Measurements from ENCODE around the gene RUNX2. TPM values are rescaled to one million over a fixed set of nuclear protein-coding genes. Genes with fewer than 3 reads are reported as not detected.

The RUNX2 gene
- total RNA-seq, 6 experiments from 2014 or later: 7.4 to 12.7 (median 10.8) TPM

- TF ChIP-seq, protein P1, sequence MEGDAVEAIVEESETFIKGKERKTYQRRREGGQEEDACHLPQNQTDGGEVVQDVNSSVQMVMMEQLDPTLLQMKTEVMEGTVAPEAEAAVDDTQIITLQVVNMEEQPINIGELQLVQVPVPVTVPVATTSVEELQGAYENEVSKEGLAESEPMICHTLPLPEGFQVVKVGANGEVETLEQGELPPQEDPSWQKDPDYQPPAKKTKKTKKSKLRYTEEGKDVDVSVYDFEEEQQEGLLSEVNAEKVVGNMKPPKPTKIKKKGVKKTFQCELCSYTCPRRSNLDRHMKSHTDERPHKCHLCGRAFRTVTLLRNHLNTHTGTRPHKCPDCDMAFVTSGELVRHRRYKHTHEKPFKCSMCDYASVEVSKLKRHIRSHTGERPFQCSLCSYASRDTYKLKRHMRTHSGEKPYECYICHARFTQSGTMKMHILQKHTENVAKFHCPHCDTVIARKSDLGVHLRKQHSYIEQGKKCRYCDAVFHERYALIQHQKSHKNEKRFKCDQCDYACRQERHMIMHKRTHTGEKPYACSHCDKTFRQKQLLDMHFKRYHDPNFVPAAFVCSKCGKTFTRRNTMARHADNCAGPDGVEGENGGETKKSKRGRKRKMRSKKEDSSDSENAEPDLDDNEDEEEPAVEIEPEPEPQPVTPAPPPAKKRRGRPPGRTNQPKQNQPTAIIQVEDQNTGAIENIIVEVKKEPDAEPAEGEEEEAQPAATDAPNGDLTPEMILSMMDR (IDR thresholded peaks at IDR 0.05): no peak
- no peaks in the 10 kb centered on the region for H3K36me3 Mint-ChIP-seq (ENCODE audit: low read depth)
- no peaks in the 10 kb centered on the region for H3K9me3 Mint-ChIP-seq
- H3K27me3 Mint-ChIP-seq (ENCODE audit: insufficient read depth): no peaks in the 10 kb centered on the region
- peaks cover 38% of the 10 kb centered on the region for H3K4me1 Mint-ChIP-seq (ENCODE audit: low read depth)
- DNase-seq: no peak
- H3K4me3 Mint-ChIP-seq: no peak overlapping the region
- H3K27ac Mint-ChIP-seq: no peak overlapping the region
Measured at GRCh38 chr6:45618259-45618658, 290.1 kb downstream of the RUNX2 start.

- no peaks in the 10 kb centered on the region for H3K9me3 Mint-ChIP-seq
- H3K36me3 Mint-ChIP-seq (ENCODE audit: low read depth): no peaks in the 10 kb centered on the region
- H3K4me3 Mint-ChIP-seq: no peak overlapping the region
- TF ChIP-seq, protein P1 (IDR thresholded peaks at IDR 0.05): no peak
- DNase-seq: no peak
- H3K27me3 Mint-ChIP-seq (ENCODE audit: insufficient read depth): no peaks in the 10 kb centered on the region
- peaks cover 34% of the 10 kb centered on the region for H3K4me1 Mint-ChIP-seq (ENCODE audit: low read depth)
- no peak overlapping the region for H3K27ac Mint-ChIP-seq
Measured at GRCh38 chr6:45619211-45619760, 291.2 kb downstream of the RUNX2 start.

- H3K4me1 Mint-ChIP-seq (ENCODE audit: low read depth): peaks cover 35% of the 10 kb centered on the region
- H3K27ac Mint-ChIP-seq: peak overlapping the region; percentile 17; the same call in 1 of the 2 replicates
- TF ChIP-seq, protein P1 (IDR thresholded peaks at IDR 0.05): no peak
- no peak overlapping the region for H3K4me3 Mint-ChIP-seq
- DNase-seq: no peak
- no peaks in the 10 kb centered on the region for H3K27me3 Mint-ChIP-seq (ENCODE audit: insufficient read depth)
- H3K36me3 Mint-ChIP-seq (ENCODE audit: low read depth): no peaks in the 10 kb centered on the region
- H3K9me3 Mint-ChIP-seq: no peaks in the 10 kb centered on the region
Measured at GRCh38 chr6:45619994-45620471, 291.9 kb downstream of the RUNX2 start.

DNA sequence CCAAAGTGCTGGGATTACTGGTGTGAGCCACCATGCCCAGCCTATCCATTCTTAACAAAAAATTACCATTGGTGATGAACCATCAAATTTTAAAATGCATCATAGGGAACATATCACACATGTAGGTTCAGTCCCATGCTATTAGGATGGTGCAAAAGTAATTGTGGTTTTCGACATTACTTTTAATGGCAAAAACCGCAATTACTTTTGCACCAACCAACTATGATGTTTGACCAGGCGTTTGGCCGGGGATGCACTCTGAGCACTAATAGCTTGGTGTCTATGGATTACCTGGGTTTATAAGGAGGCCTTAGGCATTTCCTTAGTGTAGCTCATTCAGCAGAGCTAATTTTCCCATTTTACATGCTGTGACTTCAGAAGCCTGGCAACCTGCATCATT, 296.1 kb downstream of the RUNX2 start:
- H3K27me3 Mint-ChIP-seq (ENCODE audit: insufficient read depth): peaks cover under 1% of the 10 kb centered on the region; the same call in 1 of the 2 replicates
- H3K4me3 Mint-ChIP-seq: no peak overlapping the region
- no peak for DNase-seq
- no peaks in the 10 kb centered on the region for H3K9me3 Mint-ChIP-seq
- H3K36me3 Mint-ChIP-seq (ENCODE audit: low read depth): no peaks in the 10 kb centered on the region
- peaks cover 46% of the 10 kb centered on the region for H3K4me1 Mint-ChIP-seq (ENCODE audit: low read depth)
- TF ChIP-seq, protein P1 (IDR thresholded peaks at IDR 0.05): no peak
- H3K27ac Mint-ChIP-seq: no peak overlapping the region; the same call in 1 of the 2 replicates

GRCh38 chr6:45625191-45625664, 297.1 kb downstream of the RUNX2 start:
- TF ChIP-seq, protein P1 (IDR thresholded peaks at IDR 0.05): no peak
- H3K36me3 Mint-ChIP-seq (ENCODE audit: low read depth): no peaks in the 10 kb centered on the region
- peaks cover 38% of the 10 kb centered on the region for H3K4me1 Mint-ChIP-seq (ENCODE audit: low read depth)
- peaks cover 3% of the 10 kb centered on the region; the same call in 1 of the 2 replicates for H3K27me3 Mint-ChIP-seq (ENCODE audit: insufficient read depth)
- peak overlapping the region; percentile 95 for H3K27ac Mint-ChIP-seq
- peak; percentile 58 for DNase-seq
- no peaks in the 10 kb centered on the region for H3K9me3 Mint-ChIP-seq
- H3K4me3 Mint-ChIP-seq: peak overlapping the region; percentile 77

Data from HFFc6 (cell line).